GM23338 (cell line): ENCODE results near the gene ZNF644. TPM values are rescaled to one million over a fixed set of nuclear protein-coding genes. Genes with fewer than 3 reads are reported as not detected.

Experiments used
- ATAC-seq: fragments of 200-7000 bp; cut with Tn5 transposase; 3 replicates; pipeline ENCODE4 v1.9.1; 2020
- DNase-seq: peaks from one replicate; pipeline ENCODE4 v3.0.0-alpha.2; 2015; ENCODE audit warnings: low spot score
- H2AFZ ChIP-seq: fragments of 200-600 bp; sonication (generic); 2 replicates; pipeline ENCODE4 v1.8.0; 2016; ENCODE audit warnings: antibody characterized with exemption, mild to moderate bottlenecking, moderate library complexity
- H3F3A ChIP-seq: fragments of 200-600 bp; sonication (generic); replicated peaks from 2 replicates; pipeline ENCODE4 v1.8.0; 2017; ENCODE audit warnings: antibody characterized with exemption, mixed run types, low read depth
- H3K27ac ChIP-seq: fragments of 200-600 bp; sonication (generic); 2 replicates; pipeline ENCODE4 v1.6.1; 2016; ENCODE audit warnings: low read depth
- H3K27me3 ChIP-seq: fragments of 200-600 bp; sonication (generic); 2 replicates; pipeline ENCODE4 v1.8.0; 2016; ENCODE audit warnings: mild to moderate bottlenecking, mixed run types, moderate library complexity; ENCODE audit not compliant: insufficient read depth
- H3K36me3 ChIP-seq: fragments of 200-600 bp; sonication (generic); 2 replicates; pipeline ENCODE4 v1.8.0; 2016; ENCODE audit warnings: mild to moderate bottlenecking; ENCODE audit not compliant: insufficient read depth
- H3K4me1 ChIP-seq: fragments of 200-600 bp; sonication (generic); 2 replicates; pipeline ENCODE4 v1.8.0; 2016; ENCODE audit warnings: mild to moderate bottlenecking, moderate library complexity; ENCODE audit not compliant: insufficient read depth
- H3K4me2 ChIP-seq: fragments of 200-600 bp; sonication (generic); 2 replicates; pipeline ENCODE4 v1.7.1; 2017; ENCODE audit warnings: mixed run types
- H3K4me3 ChIP-seq: fragments of 200-600 bp; sonication (generic); 2 replicates; pipeline ENCODE4 v1.6.1; 2016; ENCODE audit warnings: mixed run types
- H3K79me2 ChIP-seq: fragments of 200-600 bp; sonication (generic); replicated peaks from 2 replicates; pipeline ENCODE4 v1.8.0; 2017; ENCODE audit warnings: mild to moderate bottlenecking; ENCODE audit not compliant: insufficient read depth
- H3K9me2 ChIP-seq: fragments of 200-600 bp; sonication (generic); 2 replicates; pipeline ENCODE4 v1.8.0; 2017; ENCODE audit not compliant: insufficient read depth
- H4K20me1 ChIP-seq: fragments of 200-600 bp; sonication (generic); replicated peaks from 2 replicates; pipeline ENCODE4 v1.8.0; 2017; ENCODE audit warnings: mild to moderate bottlenecking; ENCODE audit not compliant: insufficient read depth
- H3K27ac Mint-ChIP-seq: 2 replicates; pipeline ENCODE4 v1.8.0; 2020; ENCODE audit warnings: inconsistent platforms, mild to moderate bottlenecking, moderate library complexity, mixed read lengths
- H3K27me3 Mint-ChIP-seq: 3 replicates; pipeline ENCODE4 v1.8.0; 2022; ENCODE audit warnings: low read depth, mild to moderate bottlenecking, moderate library complexity, mixed read lengths, inconsistent platforms; ENCODE audit not compliant: insufficient read depth, poor library complexity
- H3K36me3 Mint-ChIP-seq: 3 replicates; pipeline ENCODE4 v1.8.0; 2021; ENCODE audit warnings: low read depth, mild to moderate bottlenecking, inconsistent platforms, moderate library complexity, mixed read lengths
- H3K4me1 Mint-ChIP-seq: 3 replicates; pipeline ENCODE4 v1.8.0; 2020; ENCODE audit warnings: mild to moderate bottlenecking, inconsistent platforms, mixed read lengths
- H3K4me3 Mint-ChIP-seq: 3 replicates; pipeline ENCODE4 v1.8.0; 2021; ENCODE audit warnings: moderate library complexity, mild to moderate bottlenecking, inconsistent platforms, mixed read lengths
- H3K9me3 Mint-ChIP-seq: 3 replicates; pipeline ENCODE4 v1.8.0; 2020; ENCODE audit warnings: moderate library complexity, mild to moderate bottlenecking, inconsistent platforms, mixed read lengths
- CREB1 ChIP-seq: fragments of 250-450 bp; sonication (Bioruptor Pico); IDR thresholded peaks from 2 replicates; pipeline ENCODE4 v1.5.0; 2020; ENCODE audit warnings: low read depth, mild to moderate bottlenecking, moderate library complexity
- EZH2phosphoT487 ChIP-seq: fragments of 200-600 bp; sonication (generic); IDR thresholded peaks from one replicate; pipeline ENCODE4 v1.8.1; 2018; ENCODE audit warnings: antibody characterized with exemption; ENCODE audit not compliant: unreplicated experiment
- JUNB ChIP-seq: IDR thresholded peaks from one replicate; pipeline ENCODE4 v1.6.1; 2016; ENCODE audit warnings: antibody characterized with exemption; ENCODE audit not compliant: unreplicated experiment
- NANOG ChIP-seq: IDR thresholded peaks from 2 replicates; pipeline ENCODE4 v1.6.1; 2016; ENCODE audit warnings: antibody characterized with exemption, borderline replicate concordance
- ZNF331 ChIP-seq: fragments of 250-450 bp; sonication (Bioruptor Pico); IDR thresholded peaks from 2 replicates; pipeline ENCODE4 v1.5.0; 2020; ENCODE audit warnings: low read depth, mild to moderate bottlenecking, moderate library complexity
- polyA plus RNA-seq: library from polyadenylated mRNA; unstranded; fragments of >200 nt; fragmentation: Nextera tagmentation; extraction: Ambion mirVana; gene quantifications from 2 replicates; pipeline ENCODE4 v1.2.1, GENCODE V29; 2016
- total RNA-seq: library from RNA; depleted of rRNA; stranded (reverse); fragments of >200 nt; shearing (Covaris generic); gene quantifications from 2 replicates; pipeline ENCODE4 v1.2.3, GENCODE V29; 2014
- TF ChIP-seq, protein P1 (sequence below): IDR thresholded peaks from one replicate; pipeline ENCODE4 v1.6.1; 2018; ENCODE audit warnings: antibody characterized with exemption; ENCODE audit not compliant: unreplicated experiment
- TF ChIP-seq, protein P2 (sequence below): IDR thresholded peaks from 2 replicates; pipeline ENCODE4 v1.6.1; 2016; ENCODE audit warnings: antibody characterized with exemption
- TF ChIP-seq, protein P3 (sequence below): fragments of 250-450 bp; sonication (Bioruptor Pico); IDR thresholded peaks from 2 replicates; pipeline ENCODE4 v1.5.0; 2020; ENCODE audit warnings: mild to moderate bottlenecking, moderate library complexity
- TF ChIP-seq, protein P4 (sequence below), 2 experiments: fragments of 200-600 bp in 1 of 2; sonication (generic) in 1 of 2; conservative IDR thresholded peaks; 2 replicates each; pipeline versions ENCODE4 v1.5.1 to v1.6.1; 2016 to 2017; ENCODE audit warnings: antibody characterized with exemption in 2 of 2, low read depth in 2 of 2, mild to moderate bottlenecking in 2 of 2, moderate library complexity in 1 of 2

Gene ZNF644
- total and polyA plus RNA-seq, 2 experiments from 2014 or later, result 101 to 103 TPM

DNA sequence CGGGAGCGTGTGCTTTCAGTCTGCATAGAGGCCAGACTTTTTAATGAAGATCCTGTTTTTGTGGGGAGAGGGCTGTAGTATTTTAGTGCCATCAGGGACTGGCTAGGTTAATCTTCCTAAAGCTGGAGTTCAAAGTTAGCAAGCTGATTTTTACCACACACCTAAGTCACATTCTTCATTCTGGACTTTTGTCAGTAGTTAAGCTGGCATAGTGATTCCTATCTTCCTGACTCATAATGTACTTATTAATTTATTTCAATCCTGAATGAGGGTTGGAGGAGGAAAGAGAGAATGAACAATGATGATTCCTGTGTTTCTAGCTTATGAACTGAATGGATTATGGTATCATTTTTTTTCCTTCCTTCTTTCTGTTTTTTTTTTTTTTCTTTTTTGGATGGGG lies 24.9 kb upstream of the ZNF644 start:
- Mint-ChIP-seq H3K27ac (no peak overlapping the region), H3K36me3 (no peaks in the 10 kb centered on the region; the same call in 1 of the 3 replicates), H3K4me3 (no peak overlapping the region), H3K4me1 (peaks cover 6% of the 10 kb centered on the region; the same call in 1 of the 3 replicates), H3K27me3 (peaks cover 6% of the 10 kb centered on the region), H3K9me3 (peaks cover 8% of the 10 kb centered on the region; the same call in 2 of the 3 replicates)
- H3K4me3 ChIP-seq, result no peak overlapping the region
- no peak for ATAC-seq
- no peaks in the 10 kb centered on the region for H4K20me1 ChIP-seq
- no peaks in the 10 kb centered on the region for H3K79me2 ChIP-seq
- no peaks in the 10 kb centered on the region; the same call in 1 of the 2 replicates for H3F3A ChIP-seq
- no peaks in the 10 kb centered on the region for H3K9me2 ChIP-seq
- H2AFZ ChIP-seq, result no peak overlapping the region
- no peak overlapping the region for H3K4me2 ChIP-seq
- peaks cover 11% of the 10 kb centered on the region for H3K4me1 ChIP-seq
- no peak for DNase-seq
- H3K27ac ChIP-seq, result no peak overlapping the region
- H3K36me3 ChIP-seq, result no peaks in the 10 kb centered on the region
- TF ChIP-seq, protein P1, sequence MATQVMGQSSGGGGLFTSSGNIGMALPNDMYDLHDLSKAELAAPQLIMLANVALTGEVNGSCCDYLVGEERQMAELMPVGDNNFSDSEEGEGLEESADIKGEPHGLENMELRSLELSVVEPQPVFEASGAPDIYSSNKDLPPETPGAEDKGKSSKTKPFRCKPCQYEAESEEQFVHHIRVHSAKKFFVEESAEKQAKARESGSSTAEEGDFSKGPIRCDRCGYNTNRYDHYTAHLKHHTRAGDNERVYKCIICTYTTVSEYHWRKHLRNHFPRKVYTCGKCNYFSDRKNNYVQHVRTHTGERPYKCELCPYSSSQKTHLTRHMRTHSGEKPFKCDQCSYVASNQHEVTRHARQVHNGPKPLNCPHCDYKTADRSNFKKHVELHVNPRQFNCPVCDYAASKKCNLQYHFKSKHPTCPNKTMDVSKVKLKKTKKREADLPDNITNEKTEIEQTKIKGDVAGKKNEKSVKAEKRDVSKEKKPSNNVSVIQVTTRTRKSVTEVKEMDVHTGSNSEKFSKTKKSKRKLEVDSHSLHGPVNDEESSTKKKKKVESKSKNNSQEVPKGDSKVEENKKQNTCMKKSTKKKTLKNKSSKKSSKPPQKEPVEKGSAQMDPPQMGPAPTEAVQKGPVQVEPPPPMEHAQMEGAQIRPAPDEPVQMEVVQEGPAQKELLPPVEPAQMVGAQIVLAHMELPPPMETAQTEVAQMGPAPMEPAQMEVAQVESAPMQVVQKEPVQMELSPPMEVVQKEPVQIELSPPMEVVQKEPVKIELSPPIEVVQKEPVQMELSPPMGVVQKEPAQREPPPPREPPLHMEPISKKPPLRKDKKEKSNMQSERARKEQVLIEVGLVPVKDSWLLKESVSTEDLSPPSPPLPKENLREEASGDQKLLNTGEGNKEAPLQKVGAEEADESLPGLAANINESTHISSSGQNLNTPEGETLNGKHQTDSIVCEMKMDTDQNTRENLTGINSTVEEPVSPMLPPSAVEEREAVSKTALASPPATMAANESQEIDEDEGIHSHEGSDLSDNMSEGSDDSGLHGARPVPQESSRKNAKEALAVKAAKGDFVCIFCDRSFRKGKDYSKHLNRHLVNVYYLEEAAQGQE, result no peak
- no peak for TF ChIP-seq EZH2phosphoT487
- H3K27me3 ChIP-seq, result no peaks in the 10 kb centered on the region

DNA sequence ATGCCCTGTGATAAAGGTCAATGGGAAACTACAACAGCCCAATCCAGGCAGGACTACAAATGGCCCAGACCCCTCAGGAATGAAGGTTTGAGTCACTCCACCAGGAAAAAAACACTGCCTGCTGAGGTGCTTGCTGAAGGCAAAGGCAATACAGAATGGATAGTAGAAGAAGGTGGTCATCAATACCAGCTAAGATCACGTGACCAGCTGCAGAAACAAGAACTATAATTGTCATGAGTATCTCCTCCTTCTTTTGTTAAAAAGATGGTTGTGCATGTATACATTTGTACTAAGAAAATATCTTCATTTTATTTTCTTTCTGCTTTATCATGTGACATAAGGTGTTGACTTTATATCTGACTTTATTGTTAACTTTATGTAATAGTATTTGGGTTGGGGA lies 23.4 kb upstream of the ZNF644 start:
- H4K20me1 ChIP-seq, result no peaks in the 10 kb centered on the region
- Mint-ChIP-seq H3K36me3 (peaks cover 8% of the 10 kb centered on the region; the same call in 2 of the 3 replicates), H3K27ac (no peak overlapping the region), H3K9me3 (peaks cover 22% of the 10 kb centered on the region), H3K27me3 (peaks cover 6% of the 10 kb centered on the region), H3K4me1 (peaks cover 6% of the 10 kb centered on the region; the same call in 1 of the 3 replicates), H3K4me3 (no peak overlapping the region)
- ATAC-seq, result no peak
- H3K27ac ChIP-seq, result no peak overlapping the region
- H3K4me1 ChIP-seq, result peaks cover 11% of the 10 kb centered on the region
- H3K4me2 ChIP-seq, result no peak overlapping the region
- no peak for DNase-seq
- H3K79me2 ChIP-seq, result no peaks in the 10 kb centered on the region
- H3K9me2 ChIP-seq, result no peaks in the 10 kb centered on the region
- no peaks in the 10 kb centered on the region; the same call in 1 of the 2 replicates for H3F3A ChIP-seq
- no peaks in the 10 kb centered on the region for H3K36me3 ChIP-seq
- H2AFZ ChIP-seq, result no peak overlapping the region
- no peaks in the 10 kb centered on the region for H3K27me3 ChIP-seq
- no peak overlapping the region for H3K4me3 ChIP-seq
- TF ChIP-seq, protein P2, sequence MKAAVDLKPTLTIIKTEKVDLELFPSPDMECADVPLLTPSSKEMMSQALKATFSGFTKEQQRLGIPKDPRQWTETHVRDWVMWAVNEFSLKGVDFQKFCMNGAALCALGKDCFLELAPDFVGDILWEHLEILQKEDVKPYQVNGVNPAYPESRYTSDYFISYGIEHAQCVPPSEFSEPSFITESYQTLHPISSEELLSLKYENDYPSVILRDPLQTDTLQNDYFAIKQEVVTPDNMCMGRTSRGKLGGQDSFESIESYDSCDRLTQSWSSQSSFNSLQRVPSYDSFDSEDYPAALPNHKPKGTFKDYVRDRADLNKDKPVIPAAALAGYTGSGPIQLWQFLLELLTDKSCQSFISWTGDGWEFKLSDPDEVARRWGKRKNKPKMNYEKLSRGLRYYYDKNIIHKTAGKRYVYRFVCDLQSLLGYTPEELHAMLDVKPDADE, result no peak
- no peak for TF ChIP-seq EZH2phosphoT487
- TF ChIP-seq JUNB, result no peak
- TF ChIP-seq NANOG, result no peak
- TF ChIP-seq, protein P3, sequence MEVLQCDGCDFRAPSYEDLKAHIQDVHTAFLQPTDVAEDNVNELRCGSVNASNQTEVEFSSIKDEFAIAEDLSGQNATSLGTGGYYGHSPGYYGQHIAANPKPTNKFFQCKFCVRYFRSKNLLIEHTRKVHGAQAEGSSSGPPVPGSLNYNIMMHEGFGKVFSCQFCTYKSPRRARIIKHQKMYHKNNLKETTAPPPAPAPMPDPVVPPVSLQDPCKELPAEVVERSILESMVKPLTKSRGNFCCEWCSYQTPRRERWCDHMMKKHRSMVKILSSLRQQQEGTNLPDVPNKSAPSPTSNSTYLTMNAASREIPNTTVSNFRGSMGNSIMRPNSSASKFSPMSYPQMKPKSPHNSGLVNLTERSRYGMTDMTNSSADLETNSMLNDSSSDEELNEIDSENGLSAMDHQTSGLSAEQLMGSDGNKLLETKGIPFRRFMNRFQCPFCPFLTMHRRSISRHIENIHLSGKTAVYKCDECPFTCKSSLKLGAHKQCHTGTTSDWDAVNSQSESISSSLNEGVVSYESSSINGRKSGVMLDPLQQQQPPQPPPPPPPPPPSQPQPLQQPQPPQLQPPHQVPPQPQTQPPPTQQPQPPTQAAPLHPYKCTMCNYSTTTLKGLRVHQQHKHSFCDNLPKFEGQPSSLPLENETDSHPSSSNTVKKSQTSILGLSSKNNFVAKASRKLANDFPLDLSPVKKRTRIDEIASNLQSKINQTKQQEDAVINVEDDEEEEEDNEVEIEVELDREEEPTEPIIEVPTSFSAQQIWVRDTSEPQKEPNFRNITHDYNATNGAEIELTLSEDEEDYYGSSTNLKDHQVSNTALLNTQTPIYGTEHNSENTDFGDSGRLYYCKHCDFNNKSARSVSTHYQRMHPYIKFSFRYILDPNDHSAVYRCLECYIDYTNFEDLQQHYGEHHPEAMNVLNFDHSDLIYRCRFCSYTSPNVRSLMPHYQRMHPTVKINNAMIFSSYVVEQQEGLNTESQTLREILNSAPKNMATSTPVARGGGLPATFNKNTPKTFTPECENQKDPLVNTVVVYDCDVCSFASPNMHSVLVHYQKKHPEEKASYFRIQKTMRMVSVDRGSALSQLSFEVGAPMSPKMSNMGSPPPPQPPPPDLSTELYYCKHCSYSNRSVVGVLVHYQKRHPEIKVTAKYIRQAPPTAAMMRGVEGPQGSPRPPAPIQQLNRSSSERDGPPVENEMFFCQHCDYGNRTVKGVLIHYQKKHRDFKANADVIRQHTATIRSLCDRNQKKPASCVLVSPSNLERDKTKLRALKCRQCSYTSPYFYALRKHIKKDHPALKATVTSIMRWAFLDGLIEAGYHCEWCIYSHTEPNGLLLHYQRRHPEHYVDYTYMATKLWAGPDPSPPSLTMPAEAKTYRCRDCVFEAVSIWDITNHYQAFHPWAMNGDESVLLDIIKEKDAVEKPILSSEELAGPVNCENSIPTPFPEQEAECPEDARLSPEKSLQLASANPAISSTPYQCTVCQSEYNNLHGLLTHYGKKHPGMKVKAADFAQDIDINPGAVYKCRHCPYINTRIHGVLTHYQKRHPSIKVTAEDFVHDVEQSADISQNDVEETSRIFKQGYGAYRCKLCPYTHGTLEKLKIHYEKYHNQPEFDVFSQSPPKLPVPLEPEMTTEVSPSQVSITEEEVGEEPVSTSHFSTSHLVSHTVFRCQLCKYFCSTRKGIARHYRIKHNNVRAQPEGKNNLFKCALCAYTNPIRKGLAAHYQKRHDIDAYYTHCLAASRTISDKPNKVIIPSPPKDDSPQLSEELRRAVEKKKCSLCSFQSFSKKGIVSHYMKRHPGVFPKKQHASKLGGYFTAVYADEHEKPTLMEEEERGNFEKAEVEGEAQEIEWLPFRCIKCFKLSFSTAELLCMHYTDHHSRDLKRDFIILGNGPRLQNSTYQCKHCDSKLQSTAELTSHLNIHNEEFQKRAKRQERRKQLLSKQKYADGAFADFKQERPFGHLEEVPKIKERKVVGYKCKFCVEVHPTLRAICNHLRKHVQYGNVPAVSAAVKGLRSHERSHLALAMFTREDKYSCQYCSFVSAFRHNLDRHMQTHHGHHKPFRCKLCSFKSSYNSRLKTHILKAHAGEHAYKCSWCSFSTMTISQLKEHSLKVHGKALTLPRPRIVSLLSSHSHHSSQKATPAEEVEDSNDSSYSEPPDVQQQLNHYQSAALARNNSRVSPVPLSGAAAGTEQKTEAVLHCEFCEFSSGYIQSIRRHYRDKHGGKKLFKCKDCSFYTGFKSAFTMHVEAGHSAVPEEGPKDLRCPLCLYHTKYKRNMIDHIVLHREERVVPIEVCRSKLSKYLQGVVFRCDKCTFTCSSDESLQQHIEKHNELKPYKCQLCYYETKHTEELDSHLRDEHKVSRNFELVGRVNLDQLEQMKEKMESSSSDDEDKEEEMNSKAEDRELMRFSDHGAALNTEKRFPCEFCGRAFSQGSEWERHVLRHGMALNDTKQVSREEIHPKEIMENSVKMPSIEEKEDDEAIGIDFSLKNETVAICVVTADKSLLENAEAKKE (CRISPR knock-in tag), result no peak
- TF ChIP-seq CREB1 (CRISPR knock-in tag), result no peak
- TF ChIP-seq, protein P4, sequence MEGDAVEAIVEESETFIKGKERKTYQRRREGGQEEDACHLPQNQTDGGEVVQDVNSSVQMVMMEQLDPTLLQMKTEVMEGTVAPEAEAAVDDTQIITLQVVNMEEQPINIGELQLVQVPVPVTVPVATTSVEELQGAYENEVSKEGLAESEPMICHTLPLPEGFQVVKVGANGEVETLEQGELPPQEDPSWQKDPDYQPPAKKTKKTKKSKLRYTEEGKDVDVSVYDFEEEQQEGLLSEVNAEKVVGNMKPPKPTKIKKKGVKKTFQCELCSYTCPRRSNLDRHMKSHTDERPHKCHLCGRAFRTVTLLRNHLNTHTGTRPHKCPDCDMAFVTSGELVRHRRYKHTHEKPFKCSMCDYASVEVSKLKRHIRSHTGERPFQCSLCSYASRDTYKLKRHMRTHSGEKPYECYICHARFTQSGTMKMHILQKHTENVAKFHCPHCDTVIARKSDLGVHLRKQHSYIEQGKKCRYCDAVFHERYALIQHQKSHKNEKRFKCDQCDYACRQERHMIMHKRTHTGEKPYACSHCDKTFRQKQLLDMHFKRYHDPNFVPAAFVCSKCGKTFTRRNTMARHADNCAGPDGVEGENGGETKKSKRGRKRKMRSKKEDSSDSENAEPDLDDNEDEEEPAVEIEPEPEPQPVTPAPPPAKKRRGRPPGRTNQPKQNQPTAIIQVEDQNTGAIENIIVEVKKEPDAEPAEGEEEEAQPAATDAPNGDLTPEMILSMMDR (conservative IDR thresholded peaks at IDR 0.05; ENCODE audit: low read depth in 2 of 2), result no peak
- TF ChIP-seq ZNF331, result no peak
